A673 (cell line): ENCODE results near the gene UTRN.

Experiments
- EZH2 ChIP-seq: fragments of 200-600 bp; sonication (generic); IDR thresholded peaks from 2 replicates; pipeline ENCODE4 v1.6.1; 2017; ENCODE audit warnings: borderline replicate concordance, low read depth, mild to moderate bottlenecking, mixed read lengths, antibody characterized with exemption, low read length; ENCODE audit not compliant: poor library complexity, severe bottlenecking
- TF ChIP-seq, protein P1 (sequence below): fragments of 300-800, 200-600 bp; sonication (generic); conservative IDR thresholded peaks from 2 replicates; pipeline ENCODE4 v1.5.1; 2017; ENCODE audit warnings: low read depth, mild to moderate bottlenecking, antibody characterized with exemption, low read length, moderate library complexity, mixed read lengths

DNA sequence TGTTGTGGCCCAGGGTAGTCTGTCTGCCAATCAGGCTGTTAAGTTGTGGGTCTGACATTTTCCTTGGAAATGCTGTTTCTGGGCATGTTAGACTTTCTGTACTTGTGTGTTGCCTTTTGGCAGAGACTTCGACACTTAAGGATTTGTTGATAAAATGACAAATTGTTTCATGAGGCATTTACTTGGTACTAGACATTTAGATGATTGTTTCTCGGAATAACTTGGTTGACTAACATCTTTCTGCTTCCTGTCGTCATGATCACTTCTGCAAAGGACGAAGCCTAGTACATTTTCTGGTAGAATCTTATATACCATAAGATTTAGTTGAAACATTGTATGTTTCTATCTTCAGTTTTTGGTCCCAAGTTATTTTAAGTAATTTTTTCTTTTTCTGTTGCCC is 34.1 kb downstream of the UTRN start:
- TF ChIP-seq, protein P1, sequence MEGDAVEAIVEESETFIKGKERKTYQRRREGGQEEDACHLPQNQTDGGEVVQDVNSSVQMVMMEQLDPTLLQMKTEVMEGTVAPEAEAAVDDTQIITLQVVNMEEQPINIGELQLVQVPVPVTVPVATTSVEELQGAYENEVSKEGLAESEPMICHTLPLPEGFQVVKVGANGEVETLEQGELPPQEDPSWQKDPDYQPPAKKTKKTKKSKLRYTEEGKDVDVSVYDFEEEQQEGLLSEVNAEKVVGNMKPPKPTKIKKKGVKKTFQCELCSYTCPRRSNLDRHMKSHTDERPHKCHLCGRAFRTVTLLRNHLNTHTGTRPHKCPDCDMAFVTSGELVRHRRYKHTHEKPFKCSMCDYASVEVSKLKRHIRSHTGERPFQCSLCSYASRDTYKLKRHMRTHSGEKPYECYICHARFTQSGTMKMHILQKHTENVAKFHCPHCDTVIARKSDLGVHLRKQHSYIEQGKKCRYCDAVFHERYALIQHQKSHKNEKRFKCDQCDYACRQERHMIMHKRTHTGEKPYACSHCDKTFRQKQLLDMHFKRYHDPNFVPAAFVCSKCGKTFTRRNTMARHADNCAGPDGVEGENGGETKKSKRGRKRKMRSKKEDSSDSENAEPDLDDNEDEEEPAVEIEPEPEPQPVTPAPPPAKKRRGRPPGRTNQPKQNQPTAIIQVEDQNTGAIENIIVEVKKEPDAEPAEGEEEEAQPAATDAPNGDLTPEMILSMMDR = no peak
- no peak for TF ChIP-seq EZH2
